ENCODE measurements around the gene NAMPT. TPM values are rescaled to one million over a fixed set of nuclear protein-coding genes. Genes with fewer than 3 reads are reported as not detected.
"Not testable (repeated sequence)": the region's sequence is repeated elsewhere in the genome, so short reads cannot be mapped to it uniquely, and the experiment has no call there.

NAMPT gene
- total and polyA plus RNA-seq, 9 of the 15 experiments (the other 6 are each of a cell fraction or from before 2014, with no cell fraction given) = 41.1 to 160 (median 106) TPM

DNA sequence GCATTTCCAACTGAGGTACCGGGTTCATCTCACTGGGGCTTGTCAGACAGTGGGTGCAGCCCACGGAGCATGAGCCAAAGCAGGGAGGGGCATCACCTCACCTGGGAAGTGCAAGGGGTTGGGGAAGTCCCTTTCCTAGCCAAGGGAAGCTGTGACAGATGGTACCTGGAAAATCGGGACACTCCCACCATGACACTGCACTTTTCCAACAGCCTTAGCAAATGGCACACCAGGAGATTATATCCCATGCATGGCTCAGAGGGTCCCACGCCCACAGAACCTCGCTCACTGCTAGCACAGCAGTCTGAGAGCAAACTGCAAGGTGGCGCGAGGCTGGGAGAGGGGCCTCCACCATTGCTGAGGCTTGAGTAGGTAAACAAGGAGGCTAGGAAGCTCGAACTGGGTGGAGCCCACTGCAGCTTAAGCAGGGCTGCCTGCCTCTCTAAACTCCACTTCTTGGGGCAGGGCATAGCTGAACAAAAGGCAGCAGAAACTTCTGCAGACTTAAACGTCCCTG, 35.5 kb upstream of the NAMPT start:
- intact Hi-C loops (cut with micrococcal nuclease); H3K27ac ChIP-seq (ENCODE audit: extremely low read depth, low read depth, low read length); FAIRE-seq; H4K20me1 ChIP-seq (replicated peaks; ENCODE audit: control insufficient read depth, insufficient read depth, low read length); ATAC-seq; H3K4me2 ChIP-seq (ENCODE audit: insufficient read depth, low read length); H2AFZ ChIP-seq (ENCODE audit: low read depth, low read length); H3K36me3 ChIP-seq (ENCODE audit: control insufficient read depth, insufficient read depth, low read length); H3K79me2 ChIP-seq (ENCODE audit: control insufficient read depth, insufficient read depth, low read length); H3K4me1 ChIP-seq (replicated peaks in 1 of 2; ENCODE audit: control insufficient read depth in 2 of 2, insufficient read depth in 2 of 2, low read length in 2 of 2); H3K9ac ChIP-seq (ENCODE audit: insufficient read depth in 1 of 2, low read depth in 2 of 2, low read length in 2 of 2); H3K4me3 ChIP-seq; H3K9me3 ChIP-seq (replicated peaks; ENCODE audit: control insufficient read depth, insufficient read depth, low read depth, low read length); DNase-seq (ENCODE audit: extremely low read depth in 1 of 4, low spot score in 3 of 4); CTCF ChIA-PET (ENCODE audit: low intra/inter-chr PET ratio); H3K9me1 ChIP-seq (ENCODE audit: control insufficient read depth, insufficient read depth, low read length); H3K27me3 ChIP-seq (ENCODE audit: control insufficient read depth in 2 of 2, insufficient read depth in 2 of 2, low read length in 2 of 2); BruUV-seq (replicated peaks); in situ Hi-C loops (cut with MboI): not testable (repeated sequence)
- 35% methylated on average over 9 of the region's 9 CpGs for WGBS (ENCODE audit: insufficient coverage, low coverage, missing lambda C conversion rate)
- peak; percentile 54; the same call in 1 of the 2 replicates for TF ChIP-seq ZNF316 (IDR thresholded peaks at IDR 0.05)
- 0 out of 2 replicates have a peak, but pooled peaks have one; percentile 4 for TF ChIP-seq MAFK (IDR thresholded peaks at IDR 0.05; ENCODE audit: low read length)
- TF ChIP-seq TRIM28 (IDR thresholded peaks at IDR 0.05) = peak; percentile 49; the same call in 1 of the 2 replicates
- 0 out of 2 replicates have a peak, but pooled peaks have one; percentile 8 for TF ChIP-seq MAFF (IDR thresholded peaks at IDR 0.05; ENCODE audit: low read length)
- TF ChIP-seq MAFG (tag; conservative IDR thresholded peaks at IDR 0.05) = peak; percentile 71
- peak; percentile 59 to 72; a peak in 2 of 4 replicates for TF ChIP-seq TRIM24 (IDR thresholded peaks at IDR 0.05)
- peak; percentile 77 for TF ChIP-seq NFE2 (IDR thresholded peaks at IDR 0.05; ENCODE audit: low read depth)
- peak; percentile 65; the same call in 1 of the 2 replicates for TF ChIP-seq C11orf30 (IDR thresholded peaks at IDR 0.05; ENCODE audit: low read depth)
- TF ChIP-seq NFE2L1 (tag; IDR thresholded peaks at IDR 0.05; ENCODE audit: borderline replicate concordance, low read depth) = peak; percentile 46; the same call in 1 of the 2 replicates
- POLR2A ChIA-PET = interaction anchor here (3.1 kb wide), 1 partner anchor 11 kb away, joined by 10 read pairs; no protein-coding TSS in a partner anchor

Data from K562 (cell line).